ENCODE data around the gene MTHFD2L.
A peak's percentile ranks its signal among the peaks of the same experiment; 100 is the strongest.

MTHFD2L gene

GRCh38 chr4:74157561-74158465, at the start of gene MTHFD2L:
TSS of gene MTHFD2L (plus strand) at chr4:74158118. CDS start at chr4:74158139, 21 bp downstream.
- Mint-ChIP-seq H3K9me3 (no peaks in the 10 kb centered on the region), H3K4me1 (peaks cover 19% of the 10 kb centered on the region), H3K36me3 (peaks cover 10% of the 10 kb centered on the region), H3K27me3 (no peaks in the 10 kb centered on the region), H3K4me3 (peak within 1 kb of the TSS; percentile 93), H3K27ac (peak within 1 kb of the TSS; percentile 90)

GRCh38 chr4:74108457-74109115, 49.3 kb upstream of the MTHFD2L start:
- Mint-ChIP-seq H3K4me1 (no peaks in the 10 kb centered on the region), H3K36me3 (no peaks in the 10 kb centered on the region), H3K27me3 (peaks cover 8% of the 10 kb centered on the region), H3K27ac (no peak overlapping the region), H3K4me3 (no peak overlapping the region), H3K9me3 (no peaks in the 10 kb centered on the region)

- no peak overlapping the region for H3K27ac Mint-ChIP-seq
- no peak overlapping the region for H3K4me3 Mint-ChIP-seq
- peaks cover 8% of the 10 kb centered on the region for H3K27me3 Mint-ChIP-seq
- no peaks in the 10 kb centered on the region for H3K4me1 Mint-ChIP-seq
- no peaks in the 10 kb centered on the region for H3K9me3 Mint-ChIP-seq
- H3K36me3 Mint-ChIP-seq = no peaks in the 10 kb centered on the region
These were observed 48.6 kb upstream of the MTHFD2L start for GRCh38 chr4:74109116-74109869.

GRCh38 chr4:74109870-74110605, 47.9 kb upstream of the MTHFD2L start:
- no peaks in the 10 kb centered on the region for H3K9me3 Mint-ChIP-seq
- H3K4me1 Mint-ChIP-seq = no peaks in the 10 kb centered on the region
- H3K36me3 Mint-ChIP-seq = no peaks in the 10 kb centered on the region
- H3K27ac Mint-ChIP-seq = no peak overlapping the region
- H3K4me3 Mint-ChIP-seq = no peak overlapping the region
- H3K27me3 Mint-ChIP-seq = peaks cover 5% of the 10 kb centered on the region

- Mint-ChIP-seq H3K4me3 (no peak overlapping the region), H3K9me3 (no peaks in the 10 kb centered on the region), H3K36me3 (no peaks in the 10 kb centered on the region), H3K27me3 (peaks cover 7% of the 10 kb centered on the region), H3K4me1 (no peaks in the 10 kb centered on the region), H3K27ac (no peak overlapping the region)
These were observed 47.2 kb upstream of the MTHFD2L start for GRCh38 chr4:74110670-74111069.

GRCh38 chr4:74111306-74111975, 46.5 kb upstream of the MTHFD2L start:
- H3K27me3 Mint-ChIP-seq = peaks cover 4% of the 10 kb centered on the region
- H3K4me3 Mint-ChIP-seq = no peak overlapping the region
- H3K4me1 Mint-ChIP-seq = no peaks in the 10 kb centered on the region
- H3K9me3 Mint-ChIP-seq = no peaks in the 10 kb centered on the region
- H3K27ac Mint-ChIP-seq = no peak overlapping the region
- no peaks in the 10 kb centered on the region for H3K36me3 Mint-ChIP-seq

- no peaks in the 10 kb centered on the region for H3K4me1 Mint-ChIP-seq
- no peaks in the 10 kb centered on the region for H3K9me3 Mint-ChIP-seq
- peaks cover 3% of the 10 kb centered on the region for H3K27me3 Mint-ChIP-seq
- H3K27ac Mint-ChIP-seq = no peak overlapping the region
- H3K4me3 Mint-ChIP-seq = no peak overlapping the region
- H3K36me3 Mint-ChIP-seq = no peaks in the 10 kb centered on the region
These were observed 45.9 kb upstream of the MTHFD2L start for GRCh38 chr4:74111990-74112389.

- Mint-ChIP-seq H3K9me3 (no peaks in the 10 kb centered on the region), H3K36me3 (no peaks in the 10 kb centered on the region), H3K4me1 (no peaks in the 10 kb centered on the region), H3K27ac (no peak overlapping the region), H3K4me3 (no peak overlapping the region), H3K27me3 (peaks cover 3% of the 10 kb centered on the region)
These were observed 45.4 kb upstream of the MTHFD2L start for GRCh38 chr4:74112399-74113105.

- no peaks in the 10 kb centered on the region for H3K9me3 Mint-ChIP-seq
- no peak overlapping the region for H3K4me3 Mint-ChIP-seq
- no peaks in the 10 kb centered on the region for H3K36me3 Mint-ChIP-seq
- H3K4me1 Mint-ChIP-seq = no peaks in the 10 kb centered on the region
- peaks cover 6% of the 10 kb centered on the region for H3K27me3 Mint-ChIP-seq
- H3K27ac Mint-ChIP-seq = no peak overlapping the region
These were observed 43.7 kb upstream of the MTHFD2L start for GRCh38 chr4:74114234-74114633.

GRCh38 chr4:74117024-74117534, 40.8 kb upstream of the MTHFD2L start:
- no peaks in the 10 kb centered on the region for H3K4me1 Mint-ChIP-seq
- H3K27ac Mint-ChIP-seq = no peak overlapping the region
- no peak overlapping the region for H3K4me3 Mint-ChIP-seq
- H3K9me3 Mint-ChIP-seq = no peaks in the 10 kb centered on the region
- H3K36me3 Mint-ChIP-seq = no peaks in the 10 kb centered on the region
- H3K27me3 Mint-ChIP-seq = peaks cover 11% of the 10 kb centered on the region

GRCh38 chr4:74118600-74119338, 39.1 kb upstream of the MTHFD2L start:
- no peak overlapping the region for H3K27ac Mint-ChIP-seq
- H3K27me3 Mint-ChIP-seq = peaks cover 11% of the 10 kb centered on the region
- no peaks in the 10 kb centered on the region for H3K9me3 Mint-ChIP-seq
- no peaks in the 10 kb centered on the region for H3K4me1 Mint-ChIP-seq
- no peaks in the 10 kb centered on the region for H3K36me3 Mint-ChIP-seq
- H3K4me3 Mint-ChIP-seq = no peak overlapping the region

GRCh38 chr4:74120086-74120485, 37.8 kb upstream of the MTHFD2L start:
- peaks cover 11% of the 10 kb centered on the region for H3K27me3 Mint-ChIP-seq
- H3K27ac Mint-ChIP-seq = no peak overlapping the region
- H3K4me3 Mint-ChIP-seq = no peak overlapping the region
- H3K36me3 Mint-ChIP-seq = no peaks in the 10 kb centered on the region
- H3K9me3 Mint-ChIP-seq = no peaks in the 10 kb centered on the region
- H3K4me1 Mint-ChIP-seq = no peaks in the 10 kb centered on the region

GRCh38 chr4:74121643-74122579, 36.0 kb upstream of the MTHFD2L start:
- H3K4me3 Mint-ChIP-seq = no peak overlapping the region
- H3K9me3 Mint-ChIP-seq = no peaks in the 10 kb centered on the region
- peaks cover 9% of the 10 kb centered on the region for H3K27me3 Mint-ChIP-seq
- H3K27ac Mint-ChIP-seq = no peak overlapping the region
- no peaks in the 10 kb centered on the region for H3K4me1 Mint-ChIP-seq
- no peaks in the 10 kb centered on the region for H3K36me3 Mint-ChIP-seq

Measured in activated naive CD4-positive, alpha-beta T cell treated with anti-CD3 and anti-CD28 coated beads, Interleukin-2, amount 50 U/mL, for 24 hours (primary cell).